DOHH2 (cell line): ENCODE results near the gene ACOT11.

Experiments
- H3F3A ChIP-seq: fragments of 200-600 bp; sonication (generic), shearing (Covaris generic); 2 replicates; pipeline ENCODE4 v1.6.0; 2016; ENCODE audit warnings: antibody characterized with exemption, mild to moderate bottlenecking; ENCODE audit not compliant: control insufficient read depth, insufficient read depth
- H3K27ac ChIP-seq: fragments of 200-600 bp; sonication (generic); 2 replicates; pipeline ENCODE4 v1.5.1; 2014; ENCODE audit warnings: low read depth, mild to moderate bottlenecking, low read length, moderate library complexity
- H3K27me3 ChIP-seq: fragments of 200-600 bp; sonication (generic); 2 replicates; pipeline ENCODE4 v1.6.1; 2014; ENCODE audit warnings: mild to moderate bottlenecking, low read length, mixed read lengths; ENCODE audit not compliant: control insufficient read depth
- H3K36me3 ChIP-seq: fragments of 200-600 bp; sonication (generic); 2 replicates; pipeline ENCODE4 v1.6.1; 2014; ENCODE audit warnings: mild to moderate bottlenecking, low read length, moderate library complexity, mixed read lengths; ENCODE audit not compliant: control insufficient read depth
- H3K4me1 ChIP-seq: fragments of 200-600 bp; sonication (generic); 2 replicates; pipeline ENCODE4 v1.6.1; 2014; ENCODE audit warnings: mild to moderate bottlenecking, low read length, mixed read lengths; ENCODE audit not compliant: control insufficient read depth
- H3K4me2 ChIP-seq: fragments of 200-600 bp; sonication (generic); 2 replicates; pipeline ENCODE4 v1.6.0; 2014; ENCODE audit warnings: mild to moderate bottlenecking, low read length, moderate library complexity
- H3K4me3 ChIP-seq: fragments of 200-600 bp; sonication (generic); 2 replicates; pipeline ENCODE4 v1.5.1; 2014; ENCODE audit warnings: mild to moderate bottlenecking, low read length, mixed read lengths
- H3K79me2 ChIP-seq: fragments of 200-600 bp; sonication (generic); 2 replicates; pipeline ENCODE4 v1.6.1; 2014; ENCODE audit warnings: mild to moderate bottlenecking, low read length, mixed read lengths; ENCODE audit not compliant: control insufficient read depth
- H3K9me2 ChIP-seq: fragments of 200-600 bp; sonication (generic); replicated peaks from 2 replicates; pipeline ENCODE4 v1.6.1; 2014; ENCODE audit warnings: mild to moderate bottlenecking, low read length, mixed read lengths; ENCODE audit not compliant: control insufficient read depth
- H3K9me3 ChIP-seq: fragments of 200-600 bp; sonication (generic); 2 replicates; pipeline ENCODE4 v1.6.1; 2014; ENCODE audit warnings: antibody characterized with exemption, low read length, mixed read lengths; ENCODE audit not compliant: control insufficient read depth, insufficient read depth
- H4K20me1 ChIP-seq: fragments of 200-600 bp; sonication (generic); 2 replicates; pipeline ENCODE4 v1.6.0; 2014; ENCODE audit warnings: low read depth, mild to moderate bottlenecking, antibody characterized with exemption, low read length, moderate library complexity; ENCODE audit not compliant: control insufficient read depth, insufficient read depth
- EZH2phosphoT487 ChIP-seq: fragments of 200-600 bp; sonication (generic); IDR thresholded peaks from 2 replicates; pipeline ENCODE4 v1.6.1; 2017; ENCODE audit warnings: borderline replicate concordance, mild to moderate bottlenecking, antibody characterized with exemption, low read length, moderate library complexity, mixed read lengths
- TF ChIP-seq, protein P1 (sequence below): fragments of 200-600 bp; sonication (generic); IDR thresholded peaks from one replicate; pipeline ENCODE4 v1.5.1; 2014; ENCODE audit warnings: antibody characterized with exemption, mild to moderate bottlenecking, low read depth, low read length; ENCODE audit not compliant: poor library complexity, severe bottlenecking

ACOT11 gene

DNA sequence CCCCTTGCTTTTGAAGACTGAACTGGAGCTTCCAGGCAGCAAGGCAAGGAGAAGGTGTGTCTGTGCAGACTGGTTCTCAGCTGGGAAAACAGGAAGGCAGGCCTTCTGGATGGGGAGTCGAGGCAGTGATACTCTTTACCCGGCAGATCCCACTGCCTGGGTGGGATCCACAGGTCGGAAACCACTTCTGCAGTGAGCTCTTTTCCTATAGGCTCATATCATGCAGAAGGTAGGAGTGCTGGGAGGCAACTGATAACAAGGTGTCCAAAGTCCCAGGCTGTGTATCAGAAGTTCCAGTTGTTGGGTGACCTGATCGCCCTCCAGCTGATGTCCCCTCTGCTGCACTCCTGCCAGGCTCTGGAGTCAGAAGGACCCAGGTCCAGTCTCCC is 17.1 kb downstream of the ACOT11 start:
- no peak overlapping the region for H3K4me3 ChIP-seq
- no peaks in the 10 kb centered on the region for H3F3A ChIP-seq
- H3K27me3 ChIP-seq: peaks cover 3% of the 10 kb centered on the region; the same call in 1 of the 2 replicates
- no peaks in the 10 kb centered on the region for H3K36me3 ChIP-seq
- H3K4me2 ChIP-seq: no peak overlapping the region
- TF ChIP-seq EZH2phosphoT487: no peak
- TF ChIP-seq, protein P1, sequence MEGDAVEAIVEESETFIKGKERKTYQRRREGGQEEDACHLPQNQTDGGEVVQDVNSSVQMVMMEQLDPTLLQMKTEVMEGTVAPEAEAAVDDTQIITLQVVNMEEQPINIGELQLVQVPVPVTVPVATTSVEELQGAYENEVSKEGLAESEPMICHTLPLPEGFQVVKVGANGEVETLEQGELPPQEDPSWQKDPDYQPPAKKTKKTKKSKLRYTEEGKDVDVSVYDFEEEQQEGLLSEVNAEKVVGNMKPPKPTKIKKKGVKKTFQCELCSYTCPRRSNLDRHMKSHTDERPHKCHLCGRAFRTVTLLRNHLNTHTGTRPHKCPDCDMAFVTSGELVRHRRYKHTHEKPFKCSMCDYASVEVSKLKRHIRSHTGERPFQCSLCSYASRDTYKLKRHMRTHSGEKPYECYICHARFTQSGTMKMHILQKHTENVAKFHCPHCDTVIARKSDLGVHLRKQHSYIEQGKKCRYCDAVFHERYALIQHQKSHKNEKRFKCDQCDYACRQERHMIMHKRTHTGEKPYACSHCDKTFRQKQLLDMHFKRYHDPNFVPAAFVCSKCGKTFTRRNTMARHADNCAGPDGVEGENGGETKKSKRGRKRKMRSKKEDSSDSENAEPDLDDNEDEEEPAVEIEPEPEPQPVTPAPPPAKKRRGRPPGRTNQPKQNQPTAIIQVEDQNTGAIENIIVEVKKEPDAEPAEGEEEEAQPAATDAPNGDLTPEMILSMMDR: no peak
- H3K27ac ChIP-seq: no peak overlapping the region
- no peaks in the 10 kb centered on the region for H3K4me1 ChIP-seq
- H4K20me1 ChIP-seq: no peaks in the 10 kb centered on the region
- H3K79me2 ChIP-seq: no peaks in the 10 kb centered on the region
- H3K9me2 ChIP-seq: no peaks in the 10 kb centered on the region
- H3K9me3 ChIP-seq: no peaks in the 10 kb centered on the region

DNA sequence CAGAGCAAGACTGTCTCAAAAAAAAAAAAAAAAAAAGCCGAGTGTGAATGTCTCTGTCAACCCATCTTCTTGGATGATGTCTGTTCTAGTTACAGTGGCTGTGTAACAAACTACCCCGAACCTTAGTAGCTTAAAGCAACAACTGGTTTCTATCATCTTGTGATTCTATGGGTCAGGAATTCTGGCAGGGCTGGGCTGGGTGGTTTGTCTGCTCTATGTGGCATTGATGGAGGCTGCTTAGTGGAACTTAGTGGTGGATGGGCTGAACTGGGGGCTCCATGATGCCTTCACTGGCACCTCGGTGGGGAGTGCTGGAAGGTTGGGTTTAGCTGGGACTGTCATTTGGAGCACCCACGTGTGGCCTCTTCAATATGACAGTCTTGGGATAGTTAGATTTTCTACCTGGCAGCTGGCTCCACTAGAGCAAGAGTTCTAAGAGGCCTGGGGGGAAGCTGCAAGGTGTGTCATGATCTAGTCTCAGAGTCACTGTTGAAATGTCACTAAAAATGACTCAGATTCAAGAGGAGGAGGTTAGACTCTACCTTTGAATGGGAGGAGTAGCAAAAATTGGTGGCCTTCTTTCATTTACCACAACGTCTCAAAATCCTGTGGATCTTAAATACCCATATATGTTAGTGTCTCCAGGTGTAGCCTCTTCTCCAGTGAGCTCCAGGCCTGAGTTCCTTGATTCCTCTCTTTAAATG is 18.6 kb downstream of the ACOT11 start:
- H3K9me3 ChIP-seq: no peaks in the 10 kb centered on the region
- H3F3A ChIP-seq: no peaks in the 10 kb centered on the region
- no peak overlapping the region for H3K27ac ChIP-seq
- no peak for TF ChIP-seq EZH2phosphoT487
- TF ChIP-seq, protein P1: no peak
- H3K36me3 ChIP-seq: no peaks in the 10 kb centered on the region
- no peaks in the 10 kb centered on the region for H3K9me2 ChIP-seq
- no peak overlapping the region for H3K4me3 ChIP-seq
- no peaks in the 10 kb centered on the region for H3K4me1 ChIP-seq
- H3K27me3 ChIP-seq: peaks cover 3% of the 10 kb centered on the region; the same call in 1 of the 2 replicates
- H3K4me2 ChIP-seq: no peak overlapping the region
- H3K79me2 ChIP-seq: no peaks in the 10 kb centered on the region
- no peaks in the 10 kb centered on the region for H4K20me1 ChIP-seq

DNA sequence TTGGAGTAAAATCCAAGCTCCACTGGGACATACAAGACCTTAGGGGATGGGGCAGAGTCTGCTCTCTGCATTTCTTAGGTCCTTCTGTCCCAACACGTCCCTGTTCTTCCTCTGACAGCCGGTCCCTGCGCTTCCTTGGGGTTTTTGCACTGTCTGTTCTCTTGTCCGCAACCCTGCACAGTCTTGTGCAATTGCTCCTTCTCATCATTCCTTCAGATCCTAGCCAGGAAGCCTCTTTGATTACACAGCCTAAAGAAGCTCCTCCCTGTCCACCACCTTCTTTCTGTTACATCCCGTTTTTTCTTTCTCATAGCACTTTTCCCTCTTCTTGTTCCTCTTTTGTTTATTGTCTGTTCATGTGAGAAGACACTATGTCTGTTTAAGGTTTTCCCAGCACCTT is 19.9 kb downstream of the ACOT11 start:
- Histone ChIP-seq H3K4me3 (no peak overlapping the region), H3F3A (no peaks in the 10 kb centered on the region), H3K9me3 (no peaks in the 10 kb centered on the region), H4K20me1 (no peaks in the 10 kb centered on the region), H3K79me2 (no peaks in the 10 kb centered on the region), H3K27me3 (peaks cover 3% of the 10 kb centered on the region; the same call in 1 of the 2 replicates), H3K36me3 (no peaks in the 10 kb centered on the region), H3K4me2 (no peak overlapping the region), H3K9me2 (no peaks in the 10 kb centered on the region), H3K27ac (no peak overlapping the region), H3K4me1 (no peaks in the 10 kb centered on the region)
- TF ChIP-seq, protein P1: no peak
- no peak for TF ChIP-seq EZH2phosphoT487
